ENCODE measurements around the gene ZNF710.

The ZNF710 gene

DNA sequence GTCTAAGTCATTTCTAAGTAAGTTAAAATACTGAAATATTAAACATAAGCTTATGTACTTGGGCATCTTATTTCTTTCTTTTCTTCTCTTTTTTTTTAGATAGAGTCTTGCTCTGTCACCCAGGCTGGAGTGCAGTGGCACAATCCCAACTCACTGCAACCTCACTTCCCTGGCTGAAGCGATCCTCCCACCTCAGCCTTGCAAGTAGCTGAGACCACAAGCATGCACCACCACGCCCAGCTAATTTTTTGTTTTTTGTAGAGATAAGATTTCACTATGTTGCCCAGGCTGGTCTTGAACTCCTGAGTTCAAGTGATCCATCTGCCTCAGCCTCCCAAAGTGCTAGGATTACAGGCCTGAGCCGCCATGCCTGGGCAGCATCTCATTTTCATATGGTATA, 16.0 kb upstream of the ZNF710 start:
- DNase-seq (ENCODE audit: insufficient read length, low spot score) (no peak), FAIRE-seq (no peak)
- TF ChIP-seq TAF1 (IDR thresholded peaks at IDR 0.05; ENCODE audit: low read depth, low read length) (no peak), SPI1 (IDR thresholded peaks at IDR 0.05; ENCODE audit: low read depth, low read length) (no peak), POU2F2 (IDR thresholded peaks at IDR 0.05; ENCODE audit: low read depth, low read length) (no peak), POLR2A (IDR thresholded peaks at IDR 0.05; ENCODE audit: low read depth, low read length) (no peak), PAX5 (IDR thresholded peaks at IDR 0.05; ENCODE audit: insufficient read depth, low read length, severe bottlenecking) (no peak), POLR2AphosphoS5 (IDR thresholded peaks at IDR 0.05; ENCODE audit: low read depth, low read length) (no peak)

DNA sequence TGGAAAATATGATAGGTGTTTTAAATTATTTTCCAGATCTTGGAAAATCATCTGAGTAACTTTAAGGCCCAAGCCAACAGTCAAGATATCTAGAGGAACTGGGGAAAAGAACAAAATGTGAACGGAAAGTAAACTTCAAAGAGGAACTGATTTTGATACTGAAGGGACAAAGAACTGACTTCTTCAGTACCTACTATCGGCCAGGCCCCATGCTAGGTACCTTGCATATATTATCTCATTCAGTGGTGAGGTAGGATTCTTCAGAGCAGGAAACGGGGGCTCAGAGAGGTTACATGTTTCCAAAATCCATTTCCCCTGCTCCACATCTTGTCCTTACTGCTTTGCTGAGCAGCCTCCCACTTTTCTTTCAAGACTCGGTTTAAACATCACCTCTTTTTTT, 9.8 kb upstream of the ZNF710 start:
- TF ChIP-seq POLR2A (IDR thresholded peaks at IDR 0.05; ENCODE audit: low read depth, low read length), result no peak
- no peak for TF ChIP-seq TAF1 (IDR thresholded peaks at IDR 0.05; ENCODE audit: low read depth, low read length)
- no peak for TF ChIP-seq POLR2AphosphoS5 (IDR thresholded peaks at IDR 0.05; ENCODE audit: low read depth, low read length)
- TF ChIP-seq POU2F2 (IDR thresholded peaks at IDR 0.05; ENCODE audit: low read depth, low read length), result no peak
- peak; percentile 31; the same call in 1 of the 2 replicates for TF ChIP-seq SPI1 (IDR thresholded peaks at IDR 0.05; ENCODE audit: low read depth, low read length)
- no peak for TF ChIP-seq PAX5 (IDR thresholded peaks at IDR 0.05; ENCODE audit: insufficient read depth, low read length, severe bottlenecking)
- FAIRE-seq (no peak), DNase-seq (ENCODE audit: insufficient read length, low spot score) (no peak)

DNA sequence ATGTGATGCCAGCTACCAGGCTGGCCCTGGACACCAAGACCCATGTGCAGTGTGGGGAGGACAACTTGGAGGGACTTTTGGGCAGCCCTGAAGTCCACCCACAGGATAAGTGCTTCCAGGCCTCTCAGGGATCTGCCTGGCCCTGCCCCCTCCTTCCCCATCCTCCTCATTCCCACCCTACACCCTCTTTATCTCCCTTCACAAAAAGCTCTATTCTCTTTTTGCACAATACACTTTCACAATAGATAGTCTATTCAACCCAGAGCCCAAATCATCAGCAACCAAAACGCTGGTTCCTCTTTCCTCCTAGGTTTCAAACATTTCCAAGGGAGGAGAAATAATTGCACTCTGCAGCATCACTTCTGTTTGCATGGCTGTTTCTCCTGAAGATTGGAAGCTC, 7.8 kb upstream of the ZNF710 start:
- FAIRE-seq (no peak), DNase-seq (ENCODE audit: insufficient read length, low spot score) (no peak)
- no peak for TF ChIP-seq PAX5 (IDR thresholded peaks at IDR 0.05; ENCODE audit: insufficient read depth, low read length, severe bottlenecking)
- no peak for TF ChIP-seq POU2F2 (IDR thresholded peaks at IDR 0.05; ENCODE audit: low read depth, low read length)
- no peak for TF ChIP-seq POLR2A (IDR thresholded peaks at IDR 0.05; ENCODE audit: low read depth, low read length)
- TF ChIP-seq SPI1 (IDR thresholded peaks at IDR 0.05; ENCODE audit: low read depth, low read length), result no peak
- no peak for TF ChIP-seq POLR2AphosphoS5 (IDR thresholded peaks at IDR 0.05; ENCODE audit: low read depth, low read length)
- TF ChIP-seq TAF1 (IDR thresholded peaks at IDR 0.05; ENCODE audit: low read depth, low read length), result no peak

- TF ChIP-seq SPI1 (IDR thresholded peaks at IDR 0.05; ENCODE audit: low read depth, low read length), result no peak
- FAIRE-seq (no peak), DNase-seq (ENCODE audit: insufficient read length, low spot score) (no peak)
Observed at GRCh38 chr15:89997079-89997478, 4.0 kb upstream of the ZNF710 start.

- FAIRE-seq, result no peak
- no peak for DNase-seq (ENCODE audit: insufficient read length, low spot score)
Observed at GRCh38 chr15:89998141-89998661, 2.9 kb upstream of the ZNF710 start.

GRCh38 chr15:89998923-89999675, 2.0 kb upstream of the ZNF710 start:
- FAIRE-seq, result no peak
- DNase-seq (ENCODE audit: insufficient read length, low spot score), result no peak
- TF ChIP-seq POLR2A (IDR thresholded peaks at IDR 0.05; ENCODE audit: low read depth, low read length) (no peak), POLR2AphosphoS5 (IDR thresholded peaks at IDR 0.05; ENCODE audit: low read depth, low read length) (no peak), POU2F2 (IDR thresholded peaks at IDR 0.05; ENCODE audit: low read depth, low read length) (no peak), PAX5 (IDR thresholded peaks at IDR 0.05; ENCODE audit: insufficient read depth, low read length, severe bottlenecking) (no peak), TAF1 (IDR thresholded peaks at IDR 0.05; ENCODE audit: low read depth, low read length) (no peak), SPI1 (IDR thresholded peaks at IDR 0.05; ENCODE audit: low read depth, low read length) (no peak)

More at GRCh38 chr15:89998141-89998661, 2.9 kb upstream of the ZNF710 start:
- TF ChIP-seq POU2F2 (IDR thresholded peaks at IDR 0.05; ENCODE audit: low read depth, low read length), result no peak
- TF ChIP-seq POLR2AphosphoS5 (IDR thresholded peaks at IDR 0.05; ENCODE audit: low read depth, low read length), result no peak
- TF ChIP-seq POLR2A (IDR thresholded peaks at IDR 0.05; ENCODE audit: low read depth, low read length), result no peak
- no peak for TF ChIP-seq TAF1 (IDR thresholded peaks at IDR 0.05; ENCODE audit: low read depth, low read length)
- TF ChIP-seq SPI1 (IDR thresholded peaks at IDR 0.05; ENCODE audit: low read depth, low read length), result no peak
- TF ChIP-seq PAX5 (IDR thresholded peaks at IDR 0.05; ENCODE audit: insufficient read depth, low read length, severe bottlenecking), result no peak

GRCh38 chr15:89999676-90000185, 1.4 kb upstream of the ZNF710 start:
- FAIRE-seq, result no peak
- DNase-seq (ENCODE audit: insufficient read length, low spot score), result no peak

DNA sequence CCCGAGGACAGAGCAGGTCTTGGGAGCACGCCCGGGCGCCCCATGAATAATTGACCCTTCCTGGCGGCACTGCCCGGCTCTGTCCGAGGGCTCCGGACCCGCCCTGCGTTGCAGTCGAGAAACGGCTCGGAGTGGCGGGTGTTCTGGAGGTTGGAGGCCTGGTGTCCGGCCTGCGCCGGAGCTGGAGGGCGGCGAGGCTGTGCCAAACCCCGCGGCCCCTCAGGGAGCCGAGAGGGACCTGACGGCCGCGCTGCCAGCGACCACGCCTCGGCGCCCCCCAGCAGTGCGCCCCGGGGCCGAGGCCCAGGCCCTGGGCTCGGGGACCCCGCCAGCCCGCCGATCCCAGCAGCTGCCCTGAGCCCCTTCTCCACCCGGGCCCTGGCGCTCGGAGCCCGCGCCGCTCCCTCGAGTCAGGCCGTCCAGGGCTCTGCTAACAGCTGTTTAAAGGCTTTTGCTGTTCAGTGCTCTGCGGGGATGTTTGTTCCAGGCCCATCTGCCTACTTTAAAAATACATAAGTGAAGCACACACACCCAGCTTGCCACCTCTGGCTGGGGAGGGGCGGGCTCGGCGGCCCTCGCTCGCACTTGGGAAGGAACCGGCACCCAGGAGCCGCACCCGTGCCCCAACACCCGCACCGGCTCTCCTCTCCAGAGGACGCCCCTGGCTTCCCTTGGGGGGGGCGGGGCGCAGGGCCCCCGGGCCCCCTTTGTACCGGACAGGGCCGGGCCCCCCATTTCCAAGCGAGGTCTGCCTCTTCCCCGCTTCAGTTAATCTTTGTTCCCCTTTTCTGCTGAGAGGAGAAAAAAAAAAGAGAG, 730 bp upstream of the ZNF710 start:
- TF ChIP-seq POLR2AphosphoS5 (IDR thresholded peaks at IDR 0.05; ENCODE audit: low read depth, low read length) (no peak), TAF1 (IDR thresholded peaks at IDR 0.05; ENCODE audit: low read depth, low read length) (no peak)
- peak; percentile 55 for DNase-seq (ENCODE audit: insufficient read length, low spot score)
- no peak for FAIRE-seq

More at GRCh38 chr15:89999676-90000185, 1.4 kb upstream of the ZNF710 start:
- no peak for TF ChIP-seq POLR2A (IDR thresholded peaks at IDR 0.05; ENCODE audit: low read depth, low read length)
- no peak for TF ChIP-seq POLR2AphosphoS5 (IDR thresholded peaks at IDR 0.05; ENCODE audit: low read depth, low read length)
- no peak for TF ChIP-seq SPI1 (IDR thresholded peaks at IDR 0.05; ENCODE audit: low read depth, low read length)
- no peak for TF ChIP-seq PAX5 (IDR thresholded peaks at IDR 0.05; ENCODE audit: insufficient read depth, low read length, severe bottlenecking)
- TF ChIP-seq POU2F2 (IDR thresholded peaks at IDR 0.05; ENCODE audit: low read depth, low read length), result no peak
- TF ChIP-seq TAF1 (IDR thresholded peaks at IDR 0.05; ENCODE audit: low read depth, low read length), result no peak

DNA sequence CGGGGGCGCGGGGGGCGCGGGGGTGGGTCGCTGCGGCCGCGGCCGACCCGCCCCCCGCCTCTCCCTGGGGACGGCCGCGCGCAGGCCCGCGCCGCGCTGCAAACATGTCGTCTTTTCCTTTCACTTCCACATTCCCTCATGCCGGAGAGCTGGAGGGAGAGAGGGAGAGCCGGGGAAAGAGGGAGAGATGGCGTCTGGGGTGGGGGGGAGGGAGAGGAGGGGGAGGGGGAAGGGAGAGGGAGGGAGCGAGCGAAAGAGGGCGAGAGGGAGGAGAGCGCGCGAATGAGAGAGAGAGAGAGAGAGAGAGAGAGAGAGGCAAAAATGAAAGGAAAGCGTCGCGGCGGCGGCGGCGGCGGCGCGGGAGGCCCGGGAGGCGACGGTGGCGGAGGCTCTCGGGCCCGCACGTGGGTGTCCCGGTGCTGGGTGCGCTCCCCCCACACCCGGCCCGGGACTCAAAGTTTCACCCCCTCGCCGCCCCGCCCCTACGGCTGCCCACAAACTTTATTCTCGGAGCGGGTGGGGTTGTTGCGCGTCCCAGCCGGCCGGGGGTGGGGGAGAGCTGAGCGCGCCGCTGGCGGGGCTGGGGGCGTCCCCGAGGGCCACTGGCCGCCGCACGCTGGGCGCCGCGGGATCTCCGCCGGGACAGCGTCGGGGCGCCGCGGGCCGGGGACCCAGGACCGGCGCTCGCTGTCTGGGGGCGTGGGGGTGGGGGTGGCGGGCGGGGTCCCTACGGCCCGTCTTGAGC, 731 bp downstream of the ZNF710 start:
- FAIRE-seq (no peak), DNase-seq (ENCODE audit: insufficient read length, low spot score) (peak; percentile 70)
- TF ChIP-seq SPI1 (IDR thresholded peaks at IDR 0.05; ENCODE audit: low read depth, low read length), result peak; percentile 46
- TF ChIP-seq PAX5 (IDR thresholded peaks at IDR 0.05; ENCODE audit: insufficient read depth, low read length, severe bottlenecking), result no peak
